ENCODE measurements around the gene TRPC6. TPM values are rescaled to one million over a fixed set of nuclear protein-coding genes. Genes with fewer than 3 reads are reported as not detected.

TRPC6 gene
- total RNA-seq, 1 experiment from 2014 or later = not detected

- ChIA-PET CTCF (interaction anchor here (0.6 kb wide), 1 partner anchor 234 kb away, joined by 3 read pairs; no protein-coding TSS in a partner anchor), POLR2A (no interaction called here)
- Mint-ChIP-seq H3K4me1 (ENCODE audit: insufficient read depth, unreplicated experiment) (no peaks in the 10 kb centered on the region), H3K27ac (ENCODE audit: low read depth, unreplicated experiment) (no peak overlapping the region), H3K36me3 (ENCODE audit: insufficient read depth, unreplicated experiment) (no peaks in the 10 kb centered on the region), H3K9me3 (ENCODE audit: unreplicated experiment) (no peaks in the 10 kb centered on the region), H3K27me3 (ENCODE audit: insufficient read depth, unreplicated experiment) (no peaks in the 10 kb centered on the region), H3K4me3 (ENCODE audit: unreplicated experiment) (no peak overlapping the region)
- no peak for DNase-seq (ENCODE audit: unreplicated experiment)
- TF ChIP-seq CTCF (IDR thresholded peaks at IDR 0.05; ENCODE audit: unreplicated experiment) = no peak
- intact Hi-C loops (cut with micrococcal nuclease) = no loop called here
- BruUV-seq (replicated peaks) = no TSS peak
Measured at GRCh38 chr11:101566626-101567025, 17.2 kb downstream of the TRPC6 start.

GRCh38 chr11:101563166-101563565 is 20.6 kb downstream of the TRPC6 start:
- no peak for DNase-seq (ENCODE audit: unreplicated experiment)
- Mint-ChIP-seq H3K9me3 (ENCODE audit: unreplicated experiment) (no peaks in the 10 kb centered on the region), H3K4me1 (ENCODE audit: insufficient read depth, unreplicated experiment) (no peaks in the 10 kb centered on the region), H3K27ac (ENCODE audit: low read depth, unreplicated experiment) (no peak overlapping the region), H3K36me3 (ENCODE audit: insufficient read depth, unreplicated experiment) (no peaks in the 10 kb centered on the region), H3K27me3 (ENCODE audit: insufficient read depth, unreplicated experiment) (no peaks in the 10 kb centered on the region), H3K4me3 (ENCODE audit: unreplicated experiment) (no peak overlapping the region)
- no TSS peak for BruUV-seq (replicated peaks)
- ChIA-PET CTCF (interaction anchor here (0.7 kb wide), 1 partner anchor 419 kb away, joined by 4 read pairs; no protein-coding TSS in a partner anchor), POLR2A (no interaction called here)
- intact Hi-C loops (cut with micrococcal nuclease) = no loop called here
- no peak for TF ChIP-seq CTCF (IDR thresholded peaks at IDR 0.05; ENCODE audit: unreplicated experiment)

- Mint-ChIP-seq H3K27ac (ENCODE audit: low read depth, unreplicated experiment) (no peak overlapping the region), H3K9me3 (ENCODE audit: unreplicated experiment) (no peaks in the 10 kb centered on the region), H3K4me3 (ENCODE audit: unreplicated experiment) (no peak overlapping the region), H3K4me1 (ENCODE audit: insufficient read depth, unreplicated experiment) (no peaks in the 10 kb centered on the region), H3K27me3 (ENCODE audit: insufficient read depth, unreplicated experiment) (no peaks in the 10 kb centered on the region), H3K36me3 (ENCODE audit: insufficient read depth, unreplicated experiment) (no peaks in the 10 kb centered on the region)
- ChIA-PET CTCF (no interaction called here), POLR2A (no interaction called here)
- no TSS peak for BruUV-seq (replicated peaks)
- intact Hi-C loops (cut with micrococcal nuclease) = no loop called here
- no peak for DNase-seq (ENCODE audit: unreplicated experiment)
- no peak for TF ChIP-seq CTCF (IDR thresholded peaks at IDR 0.05; ENCODE audit: unreplicated experiment)
Measured at GRCh38 chr11:101555366-101555765, 28.4 kb downstream of the TRPC6 start.

- CTCF ChIA-PET = interaction anchor here (0.6 kb wide), 1 partner anchor 21 kb away, joined by 3 read pairs; no protein-coding TSS in a partner anchor
- H3K27me3 Mint-ChIP-seq (ENCODE audit: insufficient read depth, unreplicated experiment) = no peaks in the 10 kb centered on the region
- H3K9me3 Mint-ChIP-seq (ENCODE audit: unreplicated experiment) = no peaks in the 10 kb centered on the region
- intact Hi-C loops (cut with micrococcal nuclease) = no loop called here
- no peaks in the 10 kb centered on the region for H3K36me3 Mint-ChIP-seq (ENCODE audit: insufficient read depth, unreplicated experiment)
- POLR2A ChIA-PET = no interaction called here
- BruUV-seq (replicated peaks) = no TSS peak
- no peak for TF ChIP-seq CTCF (IDR thresholded peaks at IDR 0.05; ENCODE audit: unreplicated experiment)
- DNase-seq (ENCODE audit: unreplicated experiment) = no peak
- no peak overlapping the region for H3K4me3 Mint-ChIP-seq (ENCODE audit: unreplicated experiment)
- H3K27ac Mint-ChIP-seq (ENCODE audit: low read depth, unreplicated experiment) = no peak overlapping the region
- H3K4me1 Mint-ChIP-seq (ENCODE audit: insufficient read depth, unreplicated experiment) = no peaks in the 10 kb centered on the region
Measured at GRCh38 chr11:101553891-101554292, 29.9 kb downstream of the TRPC6 start.
